ENCODE measurements around the gene PHF20.

The PHF20 gene

GRCh38 chr20:35907017-35907701 is 135.3 kb downstream of the PHF20 start:
- Histone ChIP-seq H3K4me1 (ENCODE audit: control extremely low read depth in 1 of 4, control insufficient read depth in 4 of 4, insufficient read depth in 4 of 4, low read length in 3 of 4) (peaks cover 0 to 2% (median 0%) of the 10 kb centered on the region in 4 experiments), H3K4me3 (ENCODE audit: control insufficient read depth in 1 of 7, extremely low read depth in 1 of 7, insufficient read depth in 4 of 7, low read depth in 2 of 7, low read length in 6 of 7) (no peak overlapping the region), H3K27ac (ENCODE audit: insufficient read depth in 1 of 2, low read depth in 1 of 2, low read length in 2 of 2, poor library complexity in 1 of 2, severe bottlenecking in 2 of 2) (no peak overlapping the region), H3K9me3 (ENCODE audit: control extremely low read depth in 1 of 5, control insufficient read depth in 4 of 5, insufficient read depth in 2 of 5, low read depth in 1 of 5, low read length in 4 of 5) (peaks cover 0 to 3% (median 0%) of the 10 kb centered on the region in 5 experiments), H3K36me3 (ENCODE audit: control insufficient read depth in 4 of 4, insufficient read depth in 4 of 4, low read length in 3 of 4) (peaks cover 18 to 44% (median 27%) of the 10 kb centered on the region in 4 experiments), H3K27me3 (replicated peaks in 2 of 5; ENCODE audit: control insufficient read depth in 4 of 5, insufficient read depth in 5 of 5, low read length in 4 of 5) (no peaks in the 10 kb centered on the region)
- WGBS (ENCODE audit: insufficient coverage): 98% methylated on average over 4 of the region's 7 CpGs
- CTCF ChIA-PET: interaction anchor here (0.6 to 1.2 kb wide), 2 partner anchors 20 to 36 kb away, joined by 3 read pairs; no protein-coding TSS in a partner anchor
- peak in 2 of 3 donors; percentile 9 to 25 for DNase-seq
- POLR2A ChIA-PET: no interaction called here

GRCh38 chr20:35908007-35908406 is 136.2 kb downstream of the PHF20 start:
- H3K4me3 ChIP-seq (ENCODE audit: control insufficient read depth in 1 of 7, extremely low read depth in 1 of 7, insufficient read depth in 4 of 7, low read depth in 2 of 7, low read length in 6 of 7): no peak overlapping the region
- H3K36me3 ChIP-seq (ENCODE audit: control insufficient read depth in 4 of 4, insufficient read depth in 4 of 4, low read length in 3 of 4): peaks cover 18 to 48% (median 30%) of the 10 kb centered on the region in 4 experiments
- H3K27me3 ChIP-seq (replicated peaks in 2 of 5; ENCODE audit: control insufficient read depth in 4 of 5, insufficient read depth in 5 of 5, low read length in 4 of 5): no peaks in the 10 kb centered on the region
- peaks cover 0 to 3% (median 0%) of the 10 kb centered on the region in 5 experiments for H3K9me3 ChIP-seq (ENCODE audit: control extremely low read depth in 1 of 5, control insufficient read depth in 4 of 5, insufficient read depth in 2 of 5, low read depth in 1 of 5, low read length in 4 of 5)
- ChIA-PET CTCF (no interaction called here), POLR2A (no interaction called here)
- DNase-seq: no peak
- no peak overlapping the region for H3K27ac ChIP-seq (ENCODE audit: insufficient read depth in 1 of 2, low read depth in 1 of 2, low read length in 2 of 2, poor library complexity in 1 of 2, severe bottlenecking in 2 of 2)
- no peaks in the 10 kb centered on the region for H3K4me1 ChIP-seq (ENCODE audit: control extremely low read depth in 1 of 4, control insufficient read depth in 4 of 4, insufficient read depth in 4 of 4, low read length in 3 of 4)

DNA sequence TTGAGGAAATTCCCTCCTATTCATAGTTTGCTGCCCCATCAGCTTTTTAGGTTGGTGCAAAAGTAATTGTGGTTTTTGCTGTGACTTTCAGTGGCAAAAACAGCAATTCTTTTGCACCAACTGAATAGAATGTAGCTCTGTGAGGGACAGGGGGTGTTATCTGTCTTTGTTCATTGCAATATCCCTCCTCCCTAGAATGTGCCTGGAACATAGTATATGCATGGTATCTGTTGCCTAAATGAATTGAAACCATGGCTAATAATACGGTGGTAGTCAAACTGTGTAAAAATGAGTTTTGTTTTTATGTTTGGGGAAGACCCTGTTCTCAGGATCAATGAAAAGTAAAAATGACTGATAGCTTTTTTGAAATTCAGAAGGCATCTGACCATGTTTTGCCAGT is 137.4 kb downstream of the PHF20 start:
- POLR2A ChIA-PET: interaction anchor here (0.6 kb wide), 1 partner anchor 184 kb away, joined by 3 read pairs; no protein-coding TSS in a partner anchor
- peaks cover 12 to 50% (median 31%) of the 10 kb centered on the region in 4 experiments for H3K36me3 ChIP-seq (ENCODE audit: control insufficient read depth in 4 of 4, insufficient read depth in 4 of 4, low read length in 3 of 4)

DNA sequence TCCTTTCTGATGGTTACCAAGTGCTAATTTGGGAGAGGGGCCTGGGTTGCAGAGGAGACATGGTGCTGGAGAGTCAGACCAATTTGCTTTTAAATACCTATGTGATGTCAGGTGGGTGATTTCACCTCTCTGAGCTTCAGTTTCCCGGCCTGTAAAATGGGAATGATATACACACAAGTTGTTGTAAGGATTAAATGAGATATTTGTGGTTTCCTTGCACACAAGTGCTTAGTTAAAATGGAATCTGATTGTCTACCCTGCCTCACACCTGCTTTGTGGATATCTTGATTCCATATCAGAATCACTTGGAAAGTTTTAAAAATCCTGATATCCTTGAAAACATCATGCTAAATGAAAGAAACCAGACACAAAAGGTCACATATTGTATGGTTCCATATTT is 138.0 kb downstream of the PHF20 start:
- Histone ChIP-seq H3K36me3 (ENCODE audit: control insufficient read depth in 4 of 4, insufficient read depth in 4 of 4, low read length in 3 of 4) (peaks cover 14 to 51% (median 32%) of the 10 kb centered on the region in 4 experiments), H3K9me3 (ENCODE audit: control extremely low read depth in 1 of 5, control insufficient read depth in 4 of 5, insufficient read depth in 2 of 5, low read depth in 1 of 5, low read length in 4 of 5) (no peaks in the 10 kb centered on the region), H3K4me1 (ENCODE audit: control extremely low read depth in 1 of 4, control insufficient read depth in 4 of 4, insufficient read depth in 4 of 4, low read length in 3 of 4) (no peaks in the 10 kb centered on the region), H3K27ac (ENCODE audit: insufficient read depth in 1 of 2, low read depth in 1 of 2, low read length in 2 of 2, poor library complexity in 1 of 2, severe bottlenecking in 2 of 2) (no peak overlapping the region), H3K27me3 (replicated peaks in 2 of 5; ENCODE audit: control insufficient read depth in 4 of 5, insufficient read depth in 5 of 5, low read length in 4 of 5) (no peaks in the 10 kb centered on the region), H3K4me3 (ENCODE audit: control insufficient read depth in 1 of 7, extremely low read depth in 1 of 7, insufficient read depth in 4 of 7, low read depth in 2 of 7, low read length in 6 of 7) (no peak overlapping the region)
- ChIA-PET CTCF (no interaction called here), POLR2A (no interaction called here)
- DNase-seq: no peak
- WGBS (ENCODE audit: insufficient coverage): no CpG with 5 or more reads among the region's 1 CpG

More for the DNA sequence above, 137.4 kb downstream of the PHF20 start:
- CTCF ChIA-PET: no interaction called here
- no peaks in the 10 kb centered on the region for H3K4me1 ChIP-seq (ENCODE audit: control extremely low read depth in 1 of 4, control insufficient read depth in 4 of 4, insufficient read depth in 4 of 4, low read length in 3 of 4)
- H3K27ac ChIP-seq (ENCODE audit: insufficient read depth in 1 of 2, low read depth in 1 of 2, low read length in 2 of 2, poor library complexity in 1 of 2, severe bottlenecking in 2 of 2): no peak overlapping the region
- H3K9me3 ChIP-seq (ENCODE audit: control extremely low read depth in 1 of 5, control insufficient read depth in 4 of 5, insufficient read depth in 2 of 5, low read depth in 1 of 5, low read length in 4 of 5): no peaks in the 10 kb centered on the region
- WGBS (ENCODE audit: insufficient coverage): 100% methylated on average over 1 of the region's 1 CpG
- no peaks in the 10 kb centered on the region for H3K27me3 ChIP-seq (replicated peaks in 2 of 5; ENCODE audit: control insufficient read depth in 4 of 5, insufficient read depth in 5 of 5, low read length in 4 of 5)
- H3K4me3 ChIP-seq (ENCODE audit: control insufficient read depth in 1 of 7, extremely low read depth in 1 of 7, insufficient read depth in 4 of 7, low read depth in 2 of 7, low read length in 6 of 7): no peak overlapping the region
- no peak for DNase-seq

GRCh38 chr20:35910254-35910653 is 138.4 kb downstream of the PHF20 start:
- WGBS (ENCODE audit: insufficient coverage): 100% methylated on average over 1 of the region's 3 CpGs
- Histone ChIP-seq H3K36me3 (ENCODE audit: control insufficient read depth in 4 of 4, insufficient read depth in 4 of 4, low read length in 3 of 4) (peaks cover 11 to 51% (median 32%) of the 10 kb centered on the region in 4 experiments), H3K4me1 (ENCODE audit: control extremely low read depth in 1 of 4, control insufficient read depth in 4 of 4, insufficient read depth in 4 of 4, low read length in 3 of 4) (no peaks in the 10 kb centered on the region), H3K27me3 (replicated peaks in 2 of 5; ENCODE audit: control insufficient read depth in 4 of 5, insufficient read depth in 5 of 5, low read length in 4 of 5) (no peaks in the 10 kb centered on the region), H3K4me3 (ENCODE audit: control insufficient read depth in 1 of 7, extremely low read depth in 1 of 7, insufficient read depth in 4 of 7, low read depth in 2 of 7, low read length in 6 of 7) (no peak overlapping the region), H3K9me3 (ENCODE audit: control extremely low read depth in 1 of 5, control insufficient read depth in 4 of 5, insufficient read depth in 2 of 5, low read depth in 1 of 5, low read length in 4 of 5) (no peaks in the 10 kb centered on the region), H3K27ac (ENCODE audit: insufficient read depth in 1 of 2, low read depth in 1 of 2, low read length in 2 of 2, poor library complexity in 1 of 2, severe bottlenecking in 2 of 2) (no peak overlapping the region)
- ChIA-PET CTCF (no interaction called here), POLR2A (interaction anchor here (0.6 kb wide), 1 partner anchor 1257 kb away, joined by 3 read pairs; no protein-coding TSS in a partner anchor)
- no peak for DNase-seq

DNA sequence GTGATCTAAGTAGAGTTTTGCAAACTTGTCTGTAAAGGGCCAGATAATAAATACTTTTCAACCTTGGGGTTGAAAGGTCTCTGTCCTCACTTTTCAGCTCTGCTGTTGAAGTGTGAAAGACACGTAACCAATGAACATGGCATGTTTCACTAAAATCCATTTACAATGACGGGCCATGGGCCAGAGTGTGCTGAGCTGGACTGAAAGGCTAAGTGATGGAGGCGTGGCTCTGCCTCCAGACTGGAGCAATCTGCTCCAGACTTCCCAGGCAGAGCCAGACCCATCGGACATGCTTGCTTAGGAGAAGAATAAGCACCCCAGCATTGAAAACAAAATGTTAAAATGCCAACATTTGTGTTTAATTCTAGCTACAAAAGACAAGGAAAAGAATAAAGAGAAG is 141.1 kb downstream of the PHF20 start:
- WGBS (ENCODE audit: insufficient coverage): 98% methylated on average over 4 of the region's 4 CpGs
- Histone ChIP-seq H3K4me1 (ENCODE audit: control extremely low read depth in 1 of 4, control insufficient read depth in 4 of 4, insufficient read depth in 4 of 4, low read length in 3 of 4) (peaks cover 0 to 2% (median 0%) of the 10 kb centered on the region in 4 experiments), H3K9me3 (ENCODE audit: control extremely low read depth in 1 of 5, control insufficient read depth in 4 of 5, insufficient read depth in 2 of 5, low read depth in 1 of 5, low read length in 4 of 5) (no peaks in the 10 kb centered on the region), H3K27me3 (replicated peaks in 2 of 5; ENCODE audit: control insufficient read depth in 4 of 5, insufficient read depth in 5 of 5, low read length in 4 of 5) (no peaks in the 10 kb centered on the region), H3K4me3 (ENCODE audit: control insufficient read depth in 1 of 7, extremely low read depth in 1 of 7, insufficient read depth in 4 of 7, low read depth in 2 of 7, low read length in 6 of 7) (no peak overlapping the region), H3K27ac (ENCODE audit: insufficient read depth in 1 of 2, low read depth in 1 of 2, low read length in 2 of 2, poor library complexity in 1 of 2, severe bottlenecking in 2 of 2) (no peak overlapping the region), H3K36me3 (ENCODE audit: control insufficient read depth in 4 of 4, insufficient read depth in 4 of 4, low read length in 3 of 4) (peaks cover 8 to 52% (median 37%) of the 10 kb centered on the region in 4 experiments)
- CTCF ChIA-PET: no interaction called here
- POLR2A ChIA-PET: no interaction called here
- DNase-seq: no peak

- WGBS (ENCODE audit: insufficient coverage): 0% methylated on average over 2 of the region's 3 CpGs
- no peaks in the 10 kb centered on the region for H3K9me3 ChIP-seq (ENCODE audit: control extremely low read depth in 1 of 5, control insufficient read depth in 4 of 5, insufficient read depth in 2 of 5, low read depth in 1 of 5, low read length in 4 of 5)
- DNase-seq: peak; percentile 11 to 62 (median 49)
- H3K27ac ChIP-seq (ENCODE audit: insufficient read depth in 1 of 2, low read depth in 1 of 2, low read length in 2 of 2, poor library complexity in 1 of 2, severe bottlenecking in 2 of 2): no peak overlapping the region
- no peaks in the 10 kb centered on the region for H3K27me3 ChIP-seq (replicated peaks in 2 of 5; ENCODE audit: control insufficient read depth in 4 of 5, insufficient read depth in 5 of 5, low read length in 4 of 5)
- H3K4me1 ChIP-seq (ENCODE audit: control extremely low read depth in 1 of 4, control insufficient read depth in 4 of 4, insufficient read depth in 4 of 4, low read length in 3 of 4): peaks cover 0 to 2% (median 0%) of the 10 kb centered on the region in 4 experiments
- H3K4me3 ChIP-seq (ENCODE audit: control insufficient read depth in 1 of 7, extremely low read depth in 1 of 7, insufficient read depth in 4 of 7, low read depth in 2 of 7, low read length in 6 of 7): no peak overlapping the region
- ChIA-PET CTCF (interaction anchor here (0.5 to 1.0 kb wide), 2 partner anchors 11 to 1032 kb away, joined by 3 read pairs; no protein-coding TSS in a partner anchor), POLR2A (interaction anchor here (1.1 kb wide), 1 partner anchor 36 kb away, joined by 3 read pairs; no protein-coding TSS in a partner anchor)
- H3K36me3 ChIP-seq (ENCODE audit: control insufficient read depth in 4 of 4, insufficient read depth in 4 of 4, low read length in 3 of 4): peaks cover 19 to 61% (median 47%) of the 10 kb centered on the region in 4 experiments
Measured at GRCh38 chr20:35917077-35917476, 145.3 kb downstream of the PHF20 start.
